ENCODE measurements around the gene NFILZ.

GRCh38 chr19:8655340-8655709 lies 24.9 kb downstream of the NFILZ start:
- no peak for TF ChIP-seq CTCF (IDR thresholded peaks at IDR 0.05; ENCODE audit: insufficient read depth, low read length, poor library complexity, severe bottlenecking)
- TF ChIP-seq EZH2phosphoT487 (conservative IDR thresholded peaks at IDR 0.05; ENCODE audit: low read length) = no peak

All from SU-DHL-6 (cell line).